NCI-H187 (cell line): ENCODE data around the gene ARL10.

Source experiments
- DNase-seq, 2 experiments: peaks; one replicate each; lab custom pipeline; 2025; lab: John Stamatoyannopoulos, UW

ARL10 gene

GRCh38 chr5:176365351-176366231 lies at the start of gene ARL10:
TSS of gene ARL10 (plus strand) at chr5:176365487. CDS start at chr5:176365564, 77 bp downstream.
- DNase-seq, result no peak

- DNase-seq, result no peak
These were observed 47.5 kb upstream of the ARL10 start for GRCh38 chr5:176317534-176318374.

- no peak for DNase-seq
These were observed 45.3 kb upstream of the ARL10 start for GRCh38 chr5:176319827-176320554.

GRCh38 chr5:176320577-176320976 lies 44.7 kb upstream of the ARL10 start:
- no peak for DNase-seq

- DNase-seq, result no peak
These were observed 31.1 kb upstream of the ARL10 start for GRCh38 chr5:176334031-176334770.

GRCh38 chr5:176337913-176338312 lies 27.4 kb upstream of the ARL10 start:
- DNase-seq, result no peak

- no peak for DNase-seq
These were observed 26.0 kb upstream of the ARL10 start for GRCh38 chr5:176339304-176339703.

- no peak for DNase-seq
These were observed 23.7 kb upstream of the ARL10 start for GRCh38 chr5:176341325-176342157.

- DNase-seq, result no peak
These were observed 23.2 kb upstream of the ARL10 start for GRCh38 chr5:176342158-176342483.

GRCh38 chr5:176342766-176343458 lies 22.4 kb upstream of the ARL10 start:
- no peak for DNase-seq

- no peak for DNase-seq
These were observed 14.9 kb upstream of the ARL10 start for GRCh38 chr5:176350416-176350815.

- DNase-seq, result no peak
These were observed 13.0 kb upstream of the ARL10 start for GRCh38 chr5:176352116-176352878.

- no peak for DNase-seq
These were observed 11.8 kb upstream of the ARL10 start for GRCh38 chr5:176353533-176353932.

GRCh38 chr5:176355400-176356178 lies 9.7 kb upstream of the ARL10 start:
- peak in 1 of 2 experiments; percentile 55 for DNase-seq

- no peak for DNase-seq
These were observed 9.1 kb upstream of the ARL10 start for GRCh38 chr5:176356179-176356566.

- no peak for DNase-seq
These were observed 5.6 kb upstream of the ARL10 start for GRCh38 chr5:176359658-176360057.

GRCh38 chr5:176360894-176361436 lies 4.3 kb upstream of the ARL10 start:
- no peak for DNase-seq
